AG09309 (cell line): ENCODE results near the gene GTPBP4.

Experiments
- DNase-seq: peaks from one replicate; pipeline ENCODE4 v3.0.0-alpha.2; 2010; ENCODE audit warnings: low read depth
- H3K4me3 ChIP-seq: 2 replicates; pipeline ENCODE4 v1.5.1; 2011; ENCODE audit warnings: mild to moderate bottlenecking, low read depth, low read length, moderate library complexity; ENCODE audit not compliant: control insufficient read depth
- CTCF ChIP-seq: IDR thresholded peaks from 2 replicates; pipeline ENCODE4 v1.5.1; 2011; ENCODE audit warnings: mild to moderate bottlenecking, low read depth, low read length, inconsistent platforms; ENCODE audit not compliant: insufficient read depth, control insufficient read depth; ENCODE audit errors: missing control alignments

Gene GTPBP4

GRCh38 chr10:1048732-1049424 lies 60.6 kb downstream of the GTPBP4 start, which contains the start of gene IDI1:
Gene IDI1 (minus strand): TSS chr10:1049119. CDS start chr10:1049003, 116 bp downstream.
- no peak for TF ChIP-seq CTCF
- H3K4me3 ChIP-seq = peak within 1 kb of the TSS; percentile 54
- peak; percentile 90 for DNase-seq

- TF ChIP-seq CTCF = no peak
- H3K4me3 ChIP-seq = peak overlapping the region; percentile 54
- no peak for DNase-seq
Measured at GRCh38 chr10:1049425-1049958, 61.3 kb downstream of the GTPBP4 start.

GRCh38 chr10:1050145-1050544 lies 61.9 kb downstream of the GTPBP4 start:
- DNase-seq = no peak
- peak overlapping the region; percentile 54 for H3K4me3 ChIP-seq
- TF ChIP-seq CTCF = no peak

GRCh38 chr10:1050554-1050953 lies 62.3 kb downstream of the GTPBP4 start:
- DNase-seq = no peak
- peak overlapping the region; percentile 10; the same call in 1 of the 2 replicates for H3K4me3 ChIP-seq
- TF ChIP-seq CTCF = no peak

GRCh38 chr10:1054684-1055083 lies 66.5 kb downstream of the GTPBP4 start:
- DNase-seq = no peak
- H3K4me3 ChIP-seq = no peak overlapping the region
- TF ChIP-seq CTCF = no peak

- peak; percentile 48 for DNase-seq
- no peak for TF ChIP-seq CTCF
- H3K4me3 ChIP-seq = peak within 1 kb of the TSS; percentile 75
Measured at GRCh38 chr10:1056326-1057105, 68.3 kb downstream of the GTPBP4 start, which contains the start of gene WDR37. Gene WDR37 (plus strand): TSS chr10:1056385. CDS start chr10:1072156, 15,771 bp downstream.
